OCI-LY7 (cell line): ENCODE data around the gene UTP14A. TPM values are rescaled to one million over a fixed set of nuclear protein-coding genes. Genes with fewer than 3 reads are reported as not detected.

Source experiments
- BruUV-seq: library from RNA; stranded (reverse); fragments of 400-500 nt; replicated peaks from 2 replicates; lab custom pipeline; 2021; lab: Mats Ljungman, UMichigan
- CTCF ChIA-PET: fragments of 300-600 bp; sonication (Branson Sonifier 250); formaldehyde crosslinking; loops from one replicate; lab custom pipeline; 2022; ENCODE audit warnings: antibody characterized with exemption; ENCODE audit not compliant: unreplicated experiment; lab: Charles Lee
- POLR2A ChIA-PET: fragments of 300-600 bp; sonication (Branson Sonifier 250); formaldehyde crosslinking; loops from one replicate; lab custom pipeline; 2022; ENCODE audit warnings: antibody characterized with exemption; lab: Charles Lee
- DNase-seq: peaks from one replicate; pipeline ENCODE4 v3.0.0-alpha.2; 2015; ENCODE audit warnings: low spot score
- H2AFZ ChIP-seq: fragments of 200-600 bp; sonication (generic), shearing (Covaris generic); 2 replicates; pipeline ENCODE4 v1.6.1; 2014; ENCODE audit warnings: mild to moderate bottlenecking, antibody characterized with exemption, low read length, moderate library complexity
- H3K27ac ChIP-seq: fragments of 200-600 bp; sonication (generic); 2 replicates; pipeline ENCODE4 v1.5.1; 2014; ENCODE audit warnings: mixed run types, low read depth, mild to moderate bottlenecking, moderate library complexity, low read length, inconsistent platforms; ENCODE audit not compliant: poor library complexity, severe bottlenecking
- H3K36me3 ChIP-seq: fragments of 200-600 bp; sonication (generic); 2 replicates; pipeline ENCODE4 v1.6.1; 2014; ENCODE audit warnings: mild to moderate bottlenecking, antibody characterized with exemption, low read length, moderate library complexity, mixed read lengths; ENCODE audit not compliant: insufficient read depth
- H3K4me1 ChIP-seq: fragments of 200-600 bp; sonication (generic); 2 replicates; pipeline ENCODE4 v1.5.1; 2014; ENCODE audit warnings: mild to moderate bottlenecking, low read length; ENCODE audit not compliant: insufficient read depth, poor library complexity, severe bottlenecking
- H3K4me2 ChIP-seq: fragments of 200-600 bp; sonication (generic); 2 replicates; pipeline ENCODE4 v1.6.1; 2014; ENCODE audit warnings: mild to moderate bottlenecking, low read length
- H3K4me3 ChIP-seq: fragments of 200-600 bp; sonication (generic); 2 replicates; pipeline ENCODE4 v1.5.1; 2014; ENCODE audit warnings: mild to moderate bottlenecking, low read depth, low read length; ENCODE audit not compliant: poor library complexity, severe bottlenecking
- H3K79me2 ChIP-seq: fragments of 200-600 bp; sonication (generic); 2 replicates; pipeline ENCODE4 v1.6.1; 2016; ENCODE audit warnings: low read depth, mild to moderate bottlenecking, low read length, moderate library complexity, mixed read lengths; ENCODE audit not compliant: insufficient read depth
- H3K9me2 ChIP-seq: fragments of 200-600 bp; sonication (generic); 2 replicates; pipeline ENCODE4 v1.6.1; 2016; ENCODE audit warnings: mild to moderate bottlenecking, low read length, mixed read lengths; ENCODE audit not compliant: insufficient read depth
- H3K9me3 ChIP-seq: fragments of 200-600 bp; sonication (generic); 2 replicates; pipeline ENCODE4 v1.6.1; 2014; ENCODE audit warnings: mild to moderate bottlenecking, mixed run types, low read length, mixed read lengths
- H4K20me1 ChIP-seq: fragments of 200-600 bp; sonication (generic); 2 replicates; pipeline ENCODE4 v1.6.1; 2014; ENCODE audit warnings: mild to moderate bottlenecking, antibody characterized with exemption, low read length, moderate library complexity, mixed read lengths; ENCODE audit not compliant: insufficient read depth
- CTCF ChIP-seq: fragments of 200-600 bp; sonication (generic); conservative IDR thresholded peaks from 2 replicates; pipeline ENCODE4 v1.5.1; 2014; ENCODE audit warnings: mild to moderate bottlenecking, antibody characterized with exemption, low read length, moderate library complexity, mixed read lengths
- EZH2phosphoT487 ChIP-seq: fragments of 200-600 bp; sonication (generic); IDR thresholded peaks from 2 replicates; pipeline ENCODE4 v1.6.1; 2018; ENCODE audit warnings: low read depth, borderline replicate concordance, mild to moderate bottlenecking, mixed run types, antibody characterized with exemption, low read length, moderate library complexity, mixed read lengths
- intact Hi-C: fragments of 100-400 bp; cut with micrococcal nuclease; formaldehyde crosslinking; loops from one replicate; pipeline ENCODE4 v1.10.0; 2022; ENCODE audit not compliant: unreplicated experiment
- total RNA-seq, 2 experiments: library from RNA; depleted of rRNA in 1 of 2; stranded (reverse); fragments of >200 nt in 1 of 2; shearing (Covaris generic) in 1 of 2; gene quantifications; 2 replicates each; pipeline ENCODE4 v1.2.3, GENCODE V29; 2014 to 2022

UTP14A gene
- total RNA-seq, 2 experiments from 2014 or later, result 21.9 to 29.5 TPM

- Histone ChIP-seq H3K36me3 (no peaks in the 10 kb centered on the region), H3K4me2 (peak overlapping the region; percentile 86), H3K9me3 (no peaks in the 10 kb centered on the region), H3K27ac (peak overlapping the region; percentile 53), H3K79me2 (no peaks in the 10 kb centered on the region), H3K4me3 (peak overlapping the region; percentile 73), H3K4me1 (peaks cover 67% of the 10 kb centered on the region), H2AFZ (peak overlapping the region; percentile 87; the same call in 1 of the 2 replicates), H3K9me2 (no peaks in the 10 kb centered on the region), H4K20me1 (no peaks in the 10 kb centered on the region)
- BruUV-seq, result no TSS peak
- TF ChIP-seq EZH2phosphoT487 (no peak), CTCF (no peak)
- ChIA-PET POLR2A (interaction anchor here (1.1 to 1.6 kb wide), 2 partner anchors 9 to 31 kb away, joined by 3 read pairs; no protein-coding TSS in a partner anchor), CTCF (interaction anchor here (1.1 kb wide), 1 partner anchor 344 kb away, joined by 3 read pairs; no protein-coding TSS in a partner anchor)
- intact Hi-C loops, result no loop called here
- DNase-seq, result no peak
Measured at GRCh38 chrX:129958083-129958465, 52.1 kb downstream of the UTP14A start.

DNA sequence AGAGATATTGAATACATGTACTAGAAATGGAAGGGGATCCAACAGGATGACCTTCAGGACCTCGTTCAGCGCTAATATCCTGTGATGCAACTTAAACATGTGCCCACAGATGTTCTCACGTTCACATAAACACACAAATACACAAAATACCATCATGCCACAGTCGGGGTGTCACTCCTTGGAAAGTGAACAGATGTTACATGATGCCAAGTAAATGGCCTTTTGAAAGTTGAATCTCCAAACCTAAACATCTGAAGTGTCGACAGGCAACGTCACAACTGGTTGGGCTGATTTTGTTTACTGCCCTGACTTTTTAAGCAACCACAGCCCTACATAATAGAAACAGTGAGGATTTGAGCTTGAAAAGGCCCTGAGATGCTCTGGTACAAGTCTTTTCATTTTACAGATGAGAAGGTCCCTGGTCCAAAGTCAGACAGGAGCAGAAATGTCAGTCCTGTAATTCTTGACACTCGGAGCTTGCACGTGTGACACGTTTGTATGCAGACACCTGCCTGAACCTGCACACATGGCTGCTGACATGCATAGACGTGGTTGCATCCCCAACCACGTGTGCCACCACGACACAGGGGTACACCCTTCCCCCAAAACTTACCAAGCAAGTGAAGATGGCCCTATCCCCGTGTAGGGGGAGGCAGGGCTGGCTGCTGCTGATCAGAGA, 53.0 kb downstream of the UTP14A start:
- Histone ChIP-seq H3K4me1 (peaks cover 58% of the 10 kb centered on the region), H3K4me3 (no peak overlapping the region), H3K4me2 (peak overlapping the region; percentile 86; the same call in 1 of the 2 replicates), H4K20me1 (no peaks in the 10 kb centered on the region), H3K9me3 (no peaks in the 10 kb centered on the region), H3K36me3 (no peaks in the 10 kb centered on the region), H3K79me2 (no peaks in the 10 kb centered on the region), H3K27ac (no peak overlapping the region), H2AFZ (no peak overlapping the region), H3K9me2 (no peaks in the 10 kb centered on the region)
- ChIA-PET POLR2A (interaction anchor here (1.1 kb wide), 1 partner anchor 8 kb away, joined by 3 read pairs; no protein-coding TSS in a partner anchor), CTCF (no interaction called here)
- intact Hi-C loops, result no loop called here
- BruUV-seq, result no TSS peak
- DNase-seq, result no peak
- TF ChIP-seq CTCF, result no peak
- TF ChIP-seq EZH2phosphoT487, result no peak

DNA sequence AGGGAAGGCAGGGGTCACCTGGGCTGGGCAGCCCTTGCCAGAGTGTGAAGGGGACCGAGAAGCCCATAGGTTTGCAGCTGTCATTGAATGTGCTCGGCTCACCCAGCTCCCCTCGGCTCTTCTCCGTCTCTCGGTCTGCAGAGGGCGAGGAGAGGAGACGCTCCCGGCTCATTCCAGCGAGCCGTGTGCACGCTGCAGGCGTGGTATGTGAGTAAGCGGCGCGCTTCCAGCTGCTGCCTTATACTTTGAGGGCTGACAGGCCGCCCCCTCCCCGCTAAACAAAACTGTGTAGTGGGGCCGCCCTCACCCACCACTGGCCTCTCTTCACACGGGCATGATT, 53.5 kb downstream of the UTP14A start:
- BruUV-seq, result no TSS peak
- H3K27ac ChIP-seq, result no peak overlapping the region
- no peaks in the 10 kb centered on the region for H3K36me3 ChIP-seq
- no peak overlapping the region for H3K4me3 ChIP-seq
- DNase-seq, result no peak
- H3K4me1 ChIP-seq, result peaks cover 53% of the 10 kb centered on the region
- H4K20me1 ChIP-seq, result no peaks in the 10 kb centered on the region
- H2AFZ ChIP-seq, result no peak overlapping the region
- no peaks in the 10 kb centered on the region for H3K9me3 ChIP-seq
- TF ChIP-seq EZH2phosphoT487 (no peak), CTCF (no peak)
- no peaks in the 10 kb centered on the region for H3K79me2 ChIP-seq
- 0 out of 2 replicates have a peak overlapping the region, but pooled peaks have one; percentile 86 for H3K4me2 ChIP-seq
- H3K9me2 ChIP-seq, result no peaks in the 10 kb centered on the region
- ChIA-PET CTCF (no interaction called here), POLR2A (interaction anchor here (0.5 kb wide), 1 partner anchor 11 kb away, joined by 3 read pairs; no protein-coding TSS in a partner anchor)
- intact Hi-C loops, result no loop called here
